HG02943 (cell line): ENCODE results near the gene KCNAB2.

Source experiments
- ATAC-seq: cut with Tn5 transposase; IDR thresholded peaks from one replicate; pipeline ENCODE4 v1.9.1; 2021; ENCODE audit warnings: mild to moderate bottlenecking, low read depth, moderate library complexity; ENCODE audit not compliant: unreplicated experiment

KCNAB2 gene

GRCh38 chr1:6124746-6125365 lies 79.2 kb downstream of the KCNAB2 start:
- ATAC-seq, result no peak

- ATAC-seq, result no peak
These were observed 79.7 kb downstream of the KCNAB2 start for GRCh38 chr1:6125366-6125765.

- ATAC-seq, result no peak
These were observed 80.3 kb downstream of the KCNAB2 start for GRCh38 chr1:6126028-6126427.

- ATAC-seq, result no peak
These were observed 80.9 kb downstream of the KCNAB2 start for GRCh38 chr1:6126521-6127067.

- ATAC-seq, result no peak
These were observed 82.0 kb downstream of the KCNAB2 start for GRCh38 chr1:6127587-6128163.

GRCh38 chr1:6128276-6129081 lies 82.8 kb downstream of the KCNAB2 start:
- no peak for ATAC-seq

- ATAC-seq, result no peak
These were observed 83.6 kb downstream of the KCNAB2 start for GRCh38 chr1:6129313-6129712.

- no peak for ATAC-seq
These were observed 84.3 kb downstream of the KCNAB2 start for GRCh38 chr1:6130036-6130435.

GRCh38 chr1:6130596-6130995 lies 84.9 kb downstream of the KCNAB2 start:
- no peak for ATAC-seq

- no peak for ATAC-seq
These were observed 85.9 kb downstream of the KCNAB2 start for GRCh38 chr1:6131561-6131960.

- ATAC-seq, result no peak
These were observed 87.6 kb downstream of the KCNAB2 start for GRCh38 chr1:6133146-6133895.

GRCh38 chr1:6134206-6134605 lies 88.5 kb downstream of the KCNAB2 start:
- ATAC-seq, result no peak

- ATAC-seq, result no peak
These were observed 89.2 kb downstream of the KCNAB2 start for GRCh38 chr1:6134741-6135510.

- no peak for ATAC-seq
These were observed 91.0 kb downstream of the KCNAB2 start for GRCh38 chr1:6136516-6137220.

- no peak for ATAC-seq
These were observed 92.1 kb downstream of the KCNAB2 start for GRCh38 chr1:6137758-6138157.

- no peak for ATAC-seq
These were observed 94.7 kb downstream of the KCNAB2 start for GRCh38 chr1:6140413-6140812.

- no peak for ATAC-seq
These were observed 95.9 kb downstream of the KCNAB2 start for GRCh38 chr1:6141592-6141991.

- no peak for ATAC-seq
These were observed 96.4 kb downstream of the KCNAB2 start for GRCh38 chr1:6142036-6142621.

GRCh38 chr1:6142734-6143133 lies 97.0 kb downstream of the KCNAB2 start:
- no peak for ATAC-seq
